DMS114 treated with DMSO at 0.1 percent for 48 hours (cell line): ENCODE results near the gene TSPEAR.
"Not testable (repeated sequence)": the region's sequence is repeated elsewhere in the genome, so short reads cannot be mapped to it uniquely, and the experiment has no call there.

Experiments
- DNase-seq: peaks from one replicate; lab custom pipeline; 2025; ENCODE audit not compliant: unreplicated experiment; lab: John Stamatoyannopoulos, UW

Gene TSPEAR

GRCh38 chr21:44556879-44557278, 154.5 kb downstream of the TSPEAR start:
- DNase-seq: no peak

- DNase-seq: no peak
Measured at GRCh38 chr21:44555200-44555875, 156.0 kb downstream of the TSPEAR start.

- DNase-seq: no peak
Measured at GRCh38 chr21:44552681-44553080, 158.7 kb downstream of the TSPEAR start.

GRCh38 chr21:44552136-44552535, 159.2 kb downstream of the TSPEAR start:
- DNase-seq: no peak

- DNase-seq: no peak
Measured at GRCh38 chr21:44551340-44551961, 159.9 kb downstream of the TSPEAR start, which contains the start of gene KRTAP10-2. Gene KRTAP10-2, minus strand, starts transcription at chr21:44551505. Its CDS starts 47 bp downstream, at chr21:44551458.

- no peak for DNase-seq
Measured at GRCh38 chr21:44550807-44551206, 160.6 kb downstream of the TSPEAR start.

- DNase-seq: not testable (repeated sequence)
Measured at GRCh38 chr21:44550285-44550684, 161.1 kb downstream of the TSPEAR start.

- no peak for DNase-seq
Measured at GRCh38 chr21:44549525-44550211, 161.7 kb downstream of the TSPEAR start.

- DNase-seq: no peak
Measured at GRCh38 chr21:44548922-44549321, 162.4 kb downstream of the TSPEAR start.

- DNase-seq: no peak
Measured at GRCh38 chr21:44548381-44548780, 163.0 kb downstream of the TSPEAR start.

- no peak for DNase-seq
Measured at GRCh38 chr21:44547656-44548331, 163.6 kb downstream of the TSPEAR start.

- DNase-seq: no peak
Measured at GRCh38 chr21:44544566-44544965, 166.8 kb downstream of the TSPEAR start.

GRCh38 chr21:44542716-44543115, 168.7 kb downstream of the TSPEAR start:
- DNase-seq: no peak

GRCh38 chr21:44540741-44541288, 170.6 kb downstream of the TSPEAR start:
- DNase-seq: no peak

- no peak for DNase-seq
Measured at GRCh38 chr21:44539991-44540666, 171.2 kb downstream of the TSPEAR start, which contains the start of gene KRTAP10-1. Gene KRTAP10-1, minus strand, starts transcription at chr21:44540195. Its CDS starts 45 bp downstream, at chr21:44540150.

- DNase-seq: no peak
Measured at GRCh38 chr21:44539046-44539445, 172.3 kb downstream of the TSPEAR start.

- no peak for DNase-seq
Measured at GRCh38 chr21:44537930-44538911, 173.2 kb downstream of the TSPEAR start.

- no peak for DNase-seq
Measured at GRCh38 chr21:44535963-44536362, 175.4 kb downstream of the TSPEAR start.

GRCh38 chr21:44534688-44535087, 176.7 kb downstream of the TSPEAR start:
- no peak for DNase-seq
